Activated CD4-positive, alpha-beta T cell treated with anti-CD3 and anti-CD28 coated beads, Interleukin-2, amount 10 ng/mL, durations not matched to agents 24 days and 14 days (primary cell): ENCODE results near the gene PDE2A. TPM values are rescaled to one million over a fixed set of nuclear protein-coding genes. Genes with fewer than 3 reads are reported as not detected.

Experiments used
- DNase-seq: peaks from one replicate; pipeline ENCODE4 v3.0.0; 2022
- H3K27ac Mint-ChIP-seq: one replicate; pipeline ENCODE4 v1.8.0; 2022; ENCODE audit warnings: mild to moderate bottlenecking, mixed read lengths
- H3K27me3 Mint-ChIP-seq: one replicate; pipeline ENCODE4 v1.8.0; 2022; ENCODE audit warnings: mixed read lengths
- H3K36me3 Mint-ChIP-seq: one replicate; pipeline ENCODE4 v1.8.0; 2022; ENCODE audit warnings: low read depth, mild to moderate bottlenecking, mixed read lengths
- H3K4me1 Mint-ChIP-seq: one replicate; pipeline ENCODE4 v1.8.0; 2021; ENCODE audit warnings: mixed read lengths
- H3K4me3 Mint-ChIP-seq: one replicate; pipeline ENCODE4 v1.8.0; 2022; ENCODE audit warnings: mild to moderate bottlenecking, moderate library complexity, mixed read lengths
- H3K9me3 Mint-ChIP-seq: one replicate; pipeline ENCODE4 v1.8.0; 2021; ENCODE audit warnings: mixed read lengths
- intact Hi-C: fragments of 100-400 bp; cut with micrococcal nuclease; formaldehyde crosslinking; loops from one replicate; pipeline ENCODE4 v1.15.1; 2023
- total RNA-seq: library from RNA; stranded (reverse); gene quantifications from 2 replicates; pipeline ENCODE4 v1.2.3, GENCODE V29; 2022

PDE2A gene
- total RNA-seq, 1 donor from 2014 or later, result 0.33 TPM

GRCh38 chr11:72625691-72626413 is 48.4 kb downstream of the PDE2A start:
- H3K4me1 Mint-ChIP-seq, result peaks cover 16% of the 10 kb centered on the region
- intact Hi-C loops, result no loop called here
- no peak overlapping the region for H3K4me3 Mint-ChIP-seq

GRCh38 chr11:72624496-72625201 is 49.6 kb downstream of the PDE2A start:
- intact Hi-C loops, result no loop called here
- no peak for DNase-seq
- H3K9me3 Mint-ChIP-seq, result no peaks in the 10 kb centered on the region
- peaks cover 20% of the 10 kb centered on the region for H3K4me1 Mint-ChIP-seq
- no peaks in the 10 kb centered on the region for H3K36me3 Mint-ChIP-seq
- peaks cover 2% of the 10 kb centered on the region for H3K27me3 Mint-ChIP-seq
- H3K4me3 Mint-ChIP-seq, result no peak overlapping the region
- H3K27ac Mint-ChIP-seq, result peak overlapping the region; percentile 11

More at GRCh38 chr11:72625691-72626413, 48.4 kb downstream of the PDE2A start:
- no peak for DNase-seq
- peaks cover 3% of the 10 kb centered on the region for H3K27me3 Mint-ChIP-seq
- no peak overlapping the region for H3K27ac Mint-ChIP-seq
- no peaks in the 10 kb centered on the region for H3K36me3 Mint-ChIP-seq
- H3K9me3 Mint-ChIP-seq, result no peaks in the 10 kb centered on the region

- intact Hi-C loops, result no loop called here
- Mint-ChIP-seq H3K36me3 (no peaks in the 10 kb centered on the region), H3K4me1 (peaks cover 20% of the 10 kb centered on the region), H3K4me3 (no peak overlapping the region), H3K9me3 (no peaks in the 10 kb centered on the region), H3K27me3 (peaks cover 4% of the 10 kb centered on the region), H3K27ac (no peak overlapping the region)
- no peak for DNase-seq
Observed at GRCh38 chr11:72623052-72623451, 51.2 kb downstream of the PDE2A start.

- H3K27me3 Mint-ChIP-seq, result peaks cover 9% of the 10 kb centered on the region
Observed at GRCh38 chr11:72621008-72621610, 53.1 kb downstream of the PDE2A start.

GRCh38 chr11:72618803-72619202 is 55.4 kb downstream of the PDE2A start:
- Mint-ChIP-seq H3K27me3 (peaks cover 21% of the 10 kb centered on the region), H3K4me1 (peaks cover 24% of the 10 kb centered on the region), H3K4me3 (no peak overlapping the region), H3K27ac (no peak overlapping the region), H3K36me3 (no peaks in the 10 kb centered on the region), H3K9me3 (no peaks in the 10 kb centered on the region)
- intact Hi-C loops, result no loop called here
- DNase-seq, result no peak

More at GRCh38 chr11:72621008-72621610, 53.1 kb downstream of the PDE2A start:
- Mint-ChIP-seq H3K27ac (peak overlapping the region; percentile 1), H3K4me3 (no peak overlapping the region), H3K9me3 (no peaks in the 10 kb centered on the region), H3K36me3 (no peaks in the 10 kb centered on the region), H3K4me1 (peaks cover 20% of the 10 kb centered on the region)
- peak; percentile 70 for DNase-seq
- intact Hi-C loops, result no loop called here

GRCh38 chr11:72617080-72617762 is 57.0 kb downstream of the PDE2A start:
- Mint-ChIP-seq H3K9me3 (no peaks in the 10 kb centered on the region), H3K4me3 (no peak overlapping the region), H3K27me3 (peaks cover 29% of the 10 kb centered on the region), H3K4me1 (peaks cover 33% of the 10 kb centered on the region), H3K36me3 (no peaks in the 10 kb centered on the region), H3K27ac (no peak overlapping the region)
- DNase-seq, result no peak
- intact Hi-C loops, result no loop called here

- H3K36me3 Mint-ChIP-seq, result no peaks in the 10 kb centered on the region
- no peak for DNase-seq
- peaks cover 28% of the 10 kb centered on the region for H3K4me1 Mint-ChIP-seq
- peaks cover 34% of the 10 kb centered on the region for H3K27me3 Mint-ChIP-seq
- H3K4me3 Mint-ChIP-seq, result no peak overlapping the region
- H3K9me3 Mint-ChIP-seq, result no peaks in the 10 kb centered on the region
- no peak overlapping the region for H3K27ac Mint-ChIP-seq
- intact Hi-C loops, result no loop called here
Observed at GRCh38 chr11:72616655-72617054, 57.6 kb downstream of the PDE2A start.

GRCh38 chr11:72615329-72615728 is 58.9 kb downstream of the PDE2A start:
- intact Hi-C loops, result no loop called here
- Mint-ChIP-seq H3K27me3 (peaks cover 42% of the 10 kb centered on the region), H3K9me3 (no peaks in the 10 kb centered on the region)

GRCh38 chr11:72614381-72614780 is 59.8 kb downstream of the PDE2A start:
- DNase-seq, result no peak
- Mint-ChIP-seq H3K36me3 (no peaks in the 10 kb centered on the region), H3K9me3 (no peaks in the 10 kb centered on the region), H3K4me1 (peaks cover 16% of the 10 kb centered on the region), H3K27me3 (peaks cover 43% of the 10 kb centered on the region), H3K27ac (no peak overlapping the region), H3K4me3 (no peak overlapping the region)
- intact Hi-C loops, result no loop called here

More at GRCh38 chr11:72615329-72615728, 58.9 kb downstream of the PDE2A start:
- no peak for DNase-seq
- Mint-ChIP-seq H3K27ac (no peak overlapping the region), H3K4me3 (no peak overlapping the region), H3K36me3 (no peaks in the 10 kb centered on the region), H3K4me1 (peaks cover 16% of the 10 kb centered on the region)

GRCh38 chr11:72613977-72614376 is 60.2 kb downstream of the PDE2A start:
- H3K27me3 Mint-ChIP-seq, result peaks cover 43% of the 10 kb centered on the region
- H3K36me3 Mint-ChIP-seq, result no peaks in the 10 kb centered on the region
- intact Hi-C loops, result no loop called here
- no peak for DNase-seq
- H3K4me3 Mint-ChIP-seq, result no peak overlapping the region
- H3K9me3 Mint-ChIP-seq, result no peaks in the 10 kb centered on the region
- H3K27ac Mint-ChIP-seq, result no peak overlapping the region
- peaks cover 19% of the 10 kb centered on the region for H3K4me1 Mint-ChIP-seq

GRCh38 chr11:72613450-72613849 is 60.8 kb downstream of the PDE2A start:
- intact Hi-C loops, result no loop called here
- peaks cover 19% of the 10 kb centered on the region for H3K4me1 Mint-ChIP-seq
- H3K27me3 Mint-ChIP-seq, result peaks cover 43% of the 10 kb centered on the region
- no peak overlapping the region for H3K4me3 Mint-ChIP-seq
- DNase-seq, result no peak
- H3K9me3 Mint-ChIP-seq, result no peaks in the 10 kb centered on the region
- H3K36me3 Mint-ChIP-seq, result no peaks in the 10 kb centered on the region
- no peak overlapping the region for H3K27ac Mint-ChIP-seq

GRCh38 chr11:72609476-72609875 is 64.7 kb downstream of the PDE2A start:
- Mint-ChIP-seq H3K4me3 (no peak overlapping the region), H3K4me1 (peaks cover 19% of the 10 kb centered on the region), H3K36me3 (no peaks in the 10 kb centered on the region), H3K27ac (no peak overlapping the region), H3K27me3 (peaks cover 40% of the 10 kb centered on the region), H3K9me3 (no peaks in the 10 kb centered on the region)
- intact Hi-C loops, result no loop called here
- no peak for DNase-seq

- H3K9me3 Mint-ChIP-seq, result no peaks in the 10 kb centered on the region
- peaks cover 38% of the 10 kb centered on the region for H3K27me3 Mint-ChIP-seq
- intact Hi-C loops, result no loop called here
- H3K4me3 Mint-ChIP-seq, result no peak overlapping the region
- peaks cover 17% of the 10 kb centered on the region for H3K4me1 Mint-ChIP-seq
- DNase-seq, result peak; percentile 68
- no peaks in the 10 kb centered on the region for H3K36me3 Mint-ChIP-seq
- H3K27ac Mint-ChIP-seq, result no peak overlapping the region
Observed at GRCh38 chr11:72609045-72609444, 65.2 kb downstream of the PDE2A start.

- DNase-seq, result no peak
- H3K27ac Mint-ChIP-seq, result no peak overlapping the region
- intact Hi-C loops, result no loop called here
- peaks cover 27% of the 10 kb centered on the region for H3K27me3 Mint-ChIP-seq
- H3K9me3 Mint-ChIP-seq, result no peaks in the 10 kb centered on the region
- peaks cover 6% of the 10 kb centered on the region for H3K4me1 Mint-ChIP-seq
- no peaks in the 10 kb centered on the region for H3K36me3 Mint-ChIP-seq
- no peak overlapping the region for H3K4me3 Mint-ChIP-seq
Observed at GRCh38 chr11:72607496-72607895, 66.7 kb downstream of the PDE2A start.
